ENCODE measurements around the gene KCNK17. TPM values are rescaled to one million over a fixed set of nuclear protein-coding genes. Genes with fewer than 3 reads are reported as not detected.

Gene KCNK17
- total RNA-seq, 6 donors from 2014 or later: 0.61 to 7.7 (median 2.8) TPM

DNA sequence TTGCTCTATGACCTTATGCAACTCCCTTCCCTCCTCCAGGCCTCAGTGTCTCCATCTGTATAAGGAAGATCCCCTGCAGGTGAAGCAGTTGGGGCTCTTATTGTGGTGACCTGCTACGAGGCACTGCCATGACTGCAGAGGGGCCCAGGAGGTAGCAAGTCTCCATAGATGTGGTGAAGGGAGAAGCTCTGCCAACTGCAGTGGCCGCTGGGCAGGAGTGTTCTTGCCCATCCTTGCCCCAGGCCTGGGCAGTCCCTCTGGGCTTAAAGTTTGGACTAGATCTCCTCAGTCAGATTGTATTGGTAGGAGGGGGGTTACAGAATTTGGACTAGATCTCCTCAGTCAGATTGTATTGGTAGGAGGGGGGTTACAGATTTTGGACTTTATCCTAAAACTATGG is 12.2 kb downstream of the KCNK17 start:
- Histone ChIP-seq H3K27ac (no peak overlapping the region), H3K4me3 (no peak overlapping the region), H3K9me3 (no peaks in the 10 kb centered on the region), H3K36me3 (no peaks in the 10 kb centered on the region), H3K27me3 (no peaks in the 10 kb centered on the region), H3K4me1 (peaks cover 5 to 18% (median 6%) of the 10 kb centered on the region in 4 donors)
- WGBS, 2 donors: 92% methylated on average over 2 of the region's 2 CpGs
- no peak for DNase-seq
- ATAC-seq (ENCODE audit: low FRiP score in 2 of 2): no peak
- no peak for TF ChIP-seq EP300 (IDR thresholded peaks at IDR 0.05)
- no peak for TF ChIP-seq POLR2A (IDR thresholded peaks at IDR 0.05)
- TF ChIP-seq POLR2AphosphoS5 (IDR thresholded peaks at IDR 0.05): no peak
- TF ChIP-seq, protein P1, sequence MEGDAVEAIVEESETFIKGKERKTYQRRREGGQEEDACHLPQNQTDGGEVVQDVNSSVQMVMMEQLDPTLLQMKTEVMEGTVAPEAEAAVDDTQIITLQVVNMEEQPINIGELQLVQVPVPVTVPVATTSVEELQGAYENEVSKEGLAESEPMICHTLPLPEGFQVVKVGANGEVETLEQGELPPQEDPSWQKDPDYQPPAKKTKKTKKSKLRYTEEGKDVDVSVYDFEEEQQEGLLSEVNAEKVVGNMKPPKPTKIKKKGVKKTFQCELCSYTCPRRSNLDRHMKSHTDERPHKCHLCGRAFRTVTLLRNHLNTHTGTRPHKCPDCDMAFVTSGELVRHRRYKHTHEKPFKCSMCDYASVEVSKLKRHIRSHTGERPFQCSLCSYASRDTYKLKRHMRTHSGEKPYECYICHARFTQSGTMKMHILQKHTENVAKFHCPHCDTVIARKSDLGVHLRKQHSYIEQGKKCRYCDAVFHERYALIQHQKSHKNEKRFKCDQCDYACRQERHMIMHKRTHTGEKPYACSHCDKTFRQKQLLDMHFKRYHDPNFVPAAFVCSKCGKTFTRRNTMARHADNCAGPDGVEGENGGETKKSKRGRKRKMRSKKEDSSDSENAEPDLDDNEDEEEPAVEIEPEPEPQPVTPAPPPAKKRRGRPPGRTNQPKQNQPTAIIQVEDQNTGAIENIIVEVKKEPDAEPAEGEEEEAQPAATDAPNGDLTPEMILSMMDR (IDR thresholded peaks at IDR 0.05): no peak

DNA sequence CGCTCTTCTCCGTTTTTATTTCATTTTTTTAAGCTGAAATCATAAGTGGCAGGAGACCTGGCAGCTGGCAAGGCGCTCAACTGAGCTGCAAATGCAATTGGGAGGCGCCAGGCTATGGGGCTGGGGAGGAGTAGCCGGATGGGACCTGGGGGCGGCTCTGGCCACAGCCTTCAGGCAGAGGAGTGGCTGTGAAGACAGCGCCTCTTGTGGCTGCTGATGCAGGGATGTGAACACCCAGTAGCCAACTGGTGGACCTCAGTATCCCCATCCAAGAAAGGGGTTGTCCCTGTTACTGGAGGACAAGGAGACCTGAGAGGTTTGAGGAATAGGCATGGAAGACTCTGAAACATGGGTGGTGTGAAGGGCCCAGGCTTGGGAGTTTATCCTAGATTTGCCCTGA is 12.6 kb downstream of the KCNK17 start:
- no peak for DNase-seq
- Histone ChIP-seq H3K4me1 (peaks cover 5 to 22% (median 6%) of the 10 kb centered on the region in 4 donors), H3K4me3 (no peak overlapping the region), H3K9me3 (no peaks in the 10 kb centered on the region), H3K27me3 (no peaks in the 10 kb centered on the region), H3K36me3 (no peaks in the 10 kb centered on the region), H3K27ac (no peak overlapping the region)
- 72 to 92% methylated on average over 4 to 7 of the region's 7 CpGs for WGBS, 2 donors
- no peak for ATAC-seq (ENCODE audit: low FRiP score in 2 of 2)
- TF ChIP-seq POLR2AphosphoS5 (IDR thresholded peaks at IDR 0.05) (no peak), POLR2A (IDR thresholded peaks at IDR 0.05) (no peak), EP300 (IDR thresholded peaks at IDR 0.05) (no peak)
- TF ChIP-seq, protein P1 (IDR thresholded peaks at IDR 0.05): no peak

DNA sequence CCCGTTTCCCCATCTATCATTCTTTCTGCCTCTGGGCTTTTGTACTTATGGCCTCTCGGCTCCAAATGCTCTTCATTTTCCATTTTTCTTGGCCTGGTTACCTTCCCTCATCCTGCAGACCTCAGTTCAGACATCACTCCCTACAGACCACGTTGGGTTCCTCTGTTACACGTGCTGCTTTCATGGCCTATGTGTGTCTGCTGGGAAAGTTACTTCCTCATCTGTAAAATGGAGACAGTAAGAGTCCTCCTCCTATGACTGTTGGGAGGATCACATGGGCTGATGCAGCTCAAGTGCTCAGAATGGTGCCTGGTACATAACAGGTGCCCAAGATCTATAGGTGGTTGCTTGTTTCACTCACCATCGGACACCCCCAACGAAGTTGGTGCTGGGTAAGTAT is 13.5 kb downstream of the KCNK17 start:
- no peak for ATAC-seq (ENCODE audit: low FRiP score in 2 of 2)
- WGBS, 2 donors: 74 to 75% methylated on average over 6 of the region's 6 CpGs
- no peaks in the 10 kb centered on the region for H3K36me3 ChIP-seq

DNA sequence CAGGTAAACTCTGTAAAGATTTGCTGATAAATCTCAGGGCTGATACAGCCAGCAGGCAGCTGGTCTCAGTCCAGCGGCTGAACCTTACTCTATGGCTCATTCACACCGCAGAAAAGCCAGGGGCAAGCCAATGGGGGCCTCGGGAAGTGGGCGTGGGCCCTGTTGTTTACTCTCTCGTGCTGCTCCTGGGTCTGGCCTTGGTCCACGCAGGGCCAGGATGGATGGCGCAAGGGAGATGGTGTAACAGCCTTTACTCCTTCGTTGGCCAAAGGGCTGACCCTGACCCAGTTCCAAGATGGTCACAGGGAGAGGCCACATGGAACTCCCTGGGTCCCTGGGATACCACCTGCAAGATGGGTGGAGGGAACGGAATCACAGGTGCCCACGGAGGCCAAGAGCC is 16.2 kb downstream of the KCNK17 start:
- Histone ChIP-seq H3K27ac (no peak overlapping the region), H3K4me3 (no peak overlapping the region), H3K36me3 (no peaks in the 10 kb centered on the region), H3K9me3 (no peaks in the 10 kb centered on the region), H3K4me1 (peaks cover 4 to 22% (median 7%) of the 10 kb centered on the region in 4 donors), H3K27me3 (no peaks in the 10 kb centered on the region)
- ATAC-seq (ENCODE audit: low FRiP score in 2 of 2) (no peak), DNase-seq (peak in 1 of 2 donors; percentile 50)
- no peak for TF ChIP-seq EP300 (IDR thresholded peaks at IDR 0.05)
- no peak for TF ChIP-seq POLR2AphosphoS5 (IDR thresholded peaks at IDR 0.05)
- TF ChIP-seq, protein P1 (IDR thresholded peaks at IDR 0.05): no peak
- no peak for TF ChIP-seq POLR2A (IDR thresholded peaks at IDR 0.05)
- 34 to 55% methylated on average over 10 of the region's 10 CpGs for WGBS, 2 donors

More for the DNA sequence above, 13.5 kb downstream of the KCNK17 start:
- DNase-seq: no peak
- no peaks in the 10 kb centered on the region for H3K27me3 ChIP-seq
- no peaks in the 10 kb centered on the region for H3K9me3 ChIP-seq
- no peak overlapping the region for H3K4me3 ChIP-seq
- no peak overlapping the region for H3K27ac ChIP-seq
- peaks cover 6 to 23% (median 7%) of the 10 kb centered on the region in 4 donors for H3K4me1 ChIP-seq
- TF ChIP-seq, protein P1 (IDR thresholded peaks at IDR 0.05): no peak
- no peak for TF ChIP-seq POLR2A (IDR thresholded peaks at IDR 0.05)
- no peak for TF ChIP-seq EP300 (IDR thresholded peaks at IDR 0.05)
- TF ChIP-seq POLR2AphosphoS5 (IDR thresholded peaks at IDR 0.05): no peak

All from upper lobe of left lung (tissue), 6 donors.